HG02571 (cell line): ENCODE data around the gene ZNF728.
"Not testable (repeated sequence)": the region's sequence is repeated elsewhere in the genome, so short reads cannot be mapped to it uniquely, and the experiment has no call there.

Experiments used
- ATAC-seq: cut with Tn5 transposase; IDR thresholded peaks from one replicate; pipeline ENCODE4 v1.9.1; 2021; ENCODE audit warnings: mild to moderate bottlenecking, moderate library complexity; ENCODE audit not compliant: unreplicated experiment

The ZNF728 gene

GRCh38 chr19:23002690-23003422 is at the start of gene ZNF728:
ZNF728 (minus strand) TSS chr19:23003176; CDS start chr19:23003030, 146 bp downstream.
- ATAC-seq, result no peak

DNA sequence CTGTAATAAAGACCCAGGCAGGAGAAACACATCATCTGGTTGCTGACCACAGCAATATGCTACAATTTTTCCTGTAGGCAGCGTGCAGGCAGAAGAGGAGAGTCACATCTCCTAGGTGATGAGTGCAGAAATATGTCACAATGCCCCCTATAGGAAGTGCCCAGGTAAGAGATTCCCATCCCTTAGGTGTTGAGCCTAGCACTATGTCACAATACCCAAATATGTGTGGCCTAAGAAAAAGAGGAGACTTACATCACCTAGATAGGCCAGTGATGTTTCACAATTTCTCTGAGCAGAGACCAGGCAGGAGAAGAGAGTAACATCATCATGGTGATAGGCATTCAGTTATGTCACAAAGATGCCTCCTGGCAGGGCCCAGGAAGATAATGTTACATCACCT is 49.4 kb upstream of the ZNF728 start:
- ATAC-seq, result no peak

DNA sequence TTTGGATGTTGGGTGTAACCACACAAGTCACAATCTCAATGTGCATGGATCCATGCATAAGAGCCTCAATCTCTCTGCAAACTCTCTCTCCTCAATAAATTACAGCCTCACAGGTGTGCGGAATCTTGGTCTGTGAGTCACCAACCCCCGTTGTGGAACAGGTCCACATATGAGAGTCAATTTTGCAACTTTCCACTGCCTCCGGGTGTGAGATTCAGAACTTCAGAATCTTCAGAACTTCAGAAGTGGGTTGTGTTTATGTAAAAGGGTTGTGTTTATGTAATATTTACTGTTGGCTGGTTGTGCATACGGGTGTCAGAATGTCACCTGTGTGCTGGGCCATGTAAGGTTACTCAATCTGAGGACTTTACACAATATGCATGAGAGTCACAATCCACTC is 46.3 kb upstream of the ZNF728 start:
- ATAC-seq, result no peak

GRCh38 chr19:23046743-23047142 is 43.8 kb upstream of the ZNF728 start:
- no peak for ATAC-seq

DNA sequence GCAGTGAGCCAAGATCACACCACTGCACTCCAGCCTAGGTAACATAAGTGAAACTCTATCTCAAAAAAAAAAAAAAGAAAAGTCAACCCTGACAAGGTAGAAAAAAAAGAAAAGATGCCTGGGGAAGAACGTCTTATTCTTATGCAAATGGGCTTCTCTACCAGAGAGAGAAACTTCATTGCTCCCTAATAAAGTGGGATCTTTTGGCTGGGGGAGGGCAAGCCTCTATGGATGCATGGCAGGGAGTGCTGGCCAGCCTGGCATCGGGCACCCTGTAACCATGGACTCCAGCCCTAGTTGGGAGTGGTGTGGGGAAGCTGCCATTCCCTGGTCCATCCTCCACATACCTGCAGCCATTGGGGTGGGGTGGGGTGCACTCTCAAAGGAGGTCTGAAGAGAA is 30.7 kb upstream of the ZNF728 start:
- no peak for ATAC-seq

DNA sequence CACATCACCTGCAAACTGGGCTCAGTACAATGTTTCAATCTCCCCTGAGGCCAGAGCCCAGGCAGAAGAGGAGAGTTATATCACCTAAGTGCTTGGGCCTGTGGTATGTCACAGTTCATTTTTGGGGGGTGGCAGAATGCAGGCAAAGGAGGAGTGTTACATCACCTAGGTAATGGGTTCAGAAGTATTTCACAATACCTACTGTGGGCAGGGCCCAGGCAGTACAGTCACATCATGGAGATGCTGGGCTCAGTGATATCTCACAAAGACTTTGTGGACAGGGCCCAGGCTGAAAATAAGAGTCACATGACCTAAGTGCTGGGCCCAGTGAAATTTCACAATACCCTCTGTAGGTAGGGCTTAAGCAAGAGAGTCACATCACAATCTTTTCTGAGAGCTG is 12.7 kb upstream of the ZNF728 start:
- no peak for ATAC-seq

DNA sequence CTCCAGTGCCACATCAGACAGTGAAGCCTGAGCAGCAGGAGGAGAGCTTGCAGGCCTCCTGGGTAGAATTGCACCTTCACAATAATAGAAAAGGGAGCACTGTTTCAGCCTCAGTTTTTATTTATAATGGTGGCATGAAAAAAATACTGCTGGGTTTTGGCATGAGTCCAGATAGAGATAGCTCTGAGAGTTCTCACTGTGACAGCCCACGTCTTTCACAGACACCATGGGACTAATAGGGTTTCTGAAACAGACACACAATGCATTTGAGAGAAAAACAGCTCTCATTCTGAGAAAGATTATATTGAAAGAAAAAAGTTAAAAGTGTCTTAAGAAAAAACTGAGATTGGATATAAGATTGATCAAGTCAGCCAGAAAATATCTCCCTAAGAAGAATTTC is 8.0 kb downstream of the ZNF728 start:
- not testable (repeated sequence) for ATAC-seq

DNA sequence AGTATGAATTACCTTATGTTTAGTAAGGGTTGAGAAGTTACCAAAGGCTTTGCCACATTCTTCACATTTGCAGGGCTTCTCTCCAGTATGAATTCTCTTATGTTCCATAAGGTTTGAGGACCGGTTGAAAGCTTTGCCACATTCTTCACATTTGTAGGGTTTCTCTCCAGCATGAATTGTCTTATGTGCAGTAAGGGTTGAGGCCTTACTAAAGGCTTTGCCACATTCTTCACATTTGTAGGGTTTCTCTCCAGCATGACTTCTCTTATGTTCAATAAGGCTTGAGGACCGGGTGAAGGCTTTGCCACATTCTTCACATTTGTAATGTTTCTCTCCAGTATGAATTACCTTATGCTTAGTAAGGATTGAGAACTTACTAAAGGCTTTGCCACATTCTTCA is 26.7 kb downstream of the ZNF728 start:
- no peak for ATAC-seq

DNA sequence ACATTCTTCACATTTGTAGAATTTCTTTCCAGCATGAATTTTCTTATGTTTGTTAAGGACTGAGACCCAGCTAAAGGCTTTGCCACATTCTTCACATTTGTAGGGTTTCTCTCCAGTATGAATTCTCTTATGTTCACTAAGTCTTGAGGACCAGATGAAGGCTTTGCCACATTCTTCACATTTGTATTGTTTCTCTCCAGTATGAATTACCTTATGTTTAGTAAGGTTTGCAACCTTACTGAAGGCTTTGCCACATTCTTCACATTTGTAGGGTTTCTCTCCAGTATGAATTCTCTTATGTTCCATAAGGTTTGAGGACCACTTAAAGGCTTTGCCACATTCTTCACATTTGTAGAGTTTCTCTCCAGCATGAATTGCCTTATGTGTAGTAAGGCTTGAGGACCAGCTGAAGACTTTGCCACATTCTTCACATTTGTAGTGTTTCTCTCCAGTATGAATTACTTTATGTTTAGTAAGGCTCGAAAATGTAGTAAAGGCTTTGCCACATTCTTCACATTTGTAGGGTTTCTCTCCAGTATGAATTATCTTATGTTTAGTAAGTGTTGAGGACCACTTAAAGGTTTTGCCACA is 27.3 kb downstream of the ZNF728 start:
- not testable (repeated sequence) for ATAC-seq

- ATAC-seq, result no peak
Observed at GRCh38 chr19:22945560-22945959, 57.4 kb downstream of the ZNF728 start.

DNA sequence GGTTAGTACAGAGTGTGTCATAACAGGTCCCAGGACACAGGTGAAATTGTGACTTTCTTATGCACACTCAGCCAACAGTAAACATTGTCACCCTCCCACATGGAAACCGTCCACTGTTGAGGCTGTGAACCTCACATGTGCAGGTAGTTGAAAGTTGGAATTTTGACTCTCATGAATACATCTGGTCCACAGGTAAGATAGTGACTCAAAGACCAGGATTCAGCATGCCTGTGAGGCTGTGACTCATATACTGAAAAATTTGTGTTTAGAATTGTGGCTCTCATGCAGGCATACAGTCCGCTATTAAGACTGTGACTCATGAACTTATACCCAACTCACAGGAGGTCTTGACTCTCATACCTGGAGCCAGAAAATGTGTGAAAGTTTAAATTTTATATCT is 67.8 kb downstream of the ZNF728 start:
- no peak for ATAC-seq

GRCh38 chr19:22927576-22927975 is 75.4 kb downstream of the ZNF728 start:
- not testable (repeated sequence) for ATAC-seq

- not testable (repeated sequence) for ATAC-seq
Observed at GRCh38 chr19:22925181-22925580, 77.8 kb downstream of the ZNF728 start.
